Small intestine (tissue), 7 donors: ENCODE data around the gene SPATA25. TPM values are rescaled to one million over a fixed set of nuclear protein-coding genes. Genes with fewer than 3 reads are reported as not detected.

Experiments
- DNase-seq, 2 donors: peaks; one replicate each; pipeline versions ENCODE4 v3.0.0 to v3.0.0-alpha.2; 2013
- FAIRE-seq: peaks from 2 replicates; lab custom pipeline; 2012; peaks lifted over from hg19 to GRCh38; lab: Jason Lieb, UNC
- H3K27ac ChIP-seq, 3 donors: one replicate each; pipeline ENCODE4 v1.5.1; 2013; ENCODE audit warnings: low read length in 2 of 3, mild to moderate bottlenecking in 2 of 3, control low read depth in 1 of 3, inconsistent platforms in 1 of 3, low read depth in 1 of 3, moderate library complexity in 1 of 3
- H3K27me3 ChIP-seq, 3 donors: one replicate each; pipeline ENCODE4 v1.6.1; 2013; ENCODE audit warnings: low read length in 3 of 3, inconsistent platforms in 1 of 3; ENCODE audit not compliant: control insufficient read depth in 3 of 3, insufficient read depth in 3 of 3
- H3K36me3 ChIP-seq, 3 donors: one replicate each; pipeline ENCODE4 v1.6.1; 2013; ENCODE audit warnings: low read length in 3 of 3, inconsistent platforms in 1 of 3, low read depth in 1 of 3, mild to moderate bottlenecking in 1 of 3, moderate library complexity in 1 of 3; ENCODE audit not compliant: control insufficient read depth in 3 of 3, insufficient read depth in 2 of 3
- H3K4me1 ChIP-seq, 3 donors: one replicate each; pipeline ENCODE4 v1.6.1; 2013; ENCODE audit warnings: low read length in 2 of 3, inconsistent platforms in 1 of 3, low read depth in 1 of 3, mild to moderate bottlenecking in 1 of 3, moderate library complexity in 1 of 3; ENCODE audit not compliant: control insufficient read depth in 3 of 3, insufficient read depth in 2 of 3
- H3K4me3 ChIP-seq, 3 donors: one replicate each; pipeline ENCODE4 v1.5.1; 2013; ENCODE audit warnings: low read length in 3 of 3, control low read depth in 1 of 3, inconsistent platforms in 1 of 3, low read depth in 1 of 3, mild to moderate bottlenecking in 1 of 3, moderate library complexity in 1 of 3
- H3K9me3 ChIP-seq, 2 donors: one replicate each; pipeline ENCODE4 v1.6.1; 2013; ENCODE audit warnings: low read depth in 1 of 2, low read length in 1 of 2; ENCODE audit not compliant: control insufficient read depth in 2 of 2, insufficient read depth in 1 of 2
- WGBS, 3 donors: extraction: QIAGEN DNeasy Blood & Tissue Kit; methylation state at CpG; one replicate each; pipeline ENCODE4 v1.1.7; 2013; 5-methylcytosine and 5-hydroxymethylcytosine counted together
- polyA plus RNA-seq, 4 donors: library from polyadenylated mRNA; stranded (reverse) in 3 of 4; unstranded in 1 of 4; fragments of 200-250 nt in 3 of 4; fragments of 120-200 nt in 1 of 4; gene quantifications; one replicate each; pipeline versions ENCODE4 v1.2.1 to v1.2.3, GENCODE V29; 2013
- donor health status: healthy with polysubstance abuse.
- donor health status: control.
- donor health status: control.
- donor health status: Bipolar disorder and iron deficiency.
- donor health status: healthy.

Gene SPATA25
- polyA plus RNA-seq, 4 donors = 1.8 to 16.4 TPM; not detected in 2

DNA sequence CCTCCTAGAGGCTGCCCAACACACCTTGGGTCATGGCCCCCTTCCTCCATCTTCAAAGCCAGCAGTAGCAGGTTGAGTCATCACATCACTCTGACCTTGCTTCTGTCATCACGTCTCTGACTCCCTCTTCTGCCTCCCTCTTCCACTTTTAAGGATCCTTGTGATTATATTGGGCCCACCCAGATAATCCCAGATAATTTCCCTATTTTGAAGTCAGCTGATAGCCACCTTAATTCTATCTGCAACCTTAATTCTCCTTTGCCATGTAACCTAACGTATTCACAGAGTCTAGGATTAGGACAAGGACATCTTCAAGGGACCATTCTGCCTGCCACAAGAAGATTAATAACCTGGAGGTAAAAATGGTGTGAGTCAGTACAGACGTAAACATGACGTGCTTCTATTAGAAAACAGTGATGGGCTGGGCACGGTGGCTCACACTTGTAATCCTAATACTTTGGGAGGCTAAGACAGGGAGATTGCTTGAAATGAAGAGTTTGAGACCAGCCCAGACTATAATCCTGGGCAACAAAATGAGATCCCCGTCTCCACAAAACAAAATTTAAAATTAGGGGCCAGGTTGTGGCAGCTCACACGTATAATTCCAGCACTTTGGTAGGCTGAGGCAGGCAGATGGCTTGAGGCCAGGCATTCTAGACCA is 26.7 kb downstream of the SPATA25 start:
- H3K36me3 ChIP-seq = peaks cover 0 to 10% (median 0%) of the 10 kb centered on the region in 3 donors
- H3K4me1 ChIP-seq = peaks cover 2 to 23% (median 6%) of the 10 kb centered on the region in 3 donors
- FAIRE-seq = no peak
- H3K4me3 ChIP-seq = no peak overlapping the region
- no peaks in the 10 kb centered on the region for H3K27me3 ChIP-seq
- H3K27ac ChIP-seq = no peak overlapping the region
- 56 to 70% (median 64%) methylated on average over 7 of the region's 7 CpGs for WGBS, 3 donors
- DNase-seq = peak in 1 of 2 donors; percentile 20
- no peaks in the 10 kb centered on the region for H3K9me3 ChIP-seq

DNA sequence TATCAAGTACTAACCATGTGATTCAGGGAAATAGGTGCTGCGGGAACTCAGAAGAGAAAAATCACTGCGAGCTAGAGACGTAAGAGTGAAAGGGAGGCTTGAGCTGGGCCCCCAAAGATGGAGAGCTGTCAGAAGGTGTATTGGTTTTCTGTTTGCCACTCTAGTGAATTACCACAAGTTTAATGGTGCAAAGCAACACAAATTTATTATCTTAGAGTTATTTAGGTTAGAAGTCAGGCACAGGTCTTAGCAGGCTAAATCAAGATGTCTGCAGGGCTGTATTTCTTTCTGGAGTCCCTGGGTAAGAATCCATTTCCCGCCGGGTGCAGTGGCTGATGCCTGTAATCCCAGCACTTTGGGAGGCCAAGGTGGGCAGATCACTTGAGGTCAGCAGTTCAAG is 27.5 kb downstream of the SPATA25 start:
- no peak overlapping the region for H3K27ac ChIP-seq
- no peaks in the 10 kb centered on the region for H3K9me3 ChIP-seq
- FAIRE-seq (no peak), DNase-seq (no peak)
- no peaks in the 10 kb centered on the region for H3K27me3 ChIP-seq
- peaks cover 6 to 27% (median 7%) of the 10 kb centered on the region in 3 donors for H3K4me1 ChIP-seq
- no peak overlapping the region for H3K4me3 ChIP-seq
- 79 to 94% (median 94%) methylated on average over 5 of the region's 5 CpGs for WGBS, 3 donors
- peaks cover 0 to 13% (median 0%) of the 10 kb centered on the region in 3 donors for H3K36me3 ChIP-seq

DNA sequence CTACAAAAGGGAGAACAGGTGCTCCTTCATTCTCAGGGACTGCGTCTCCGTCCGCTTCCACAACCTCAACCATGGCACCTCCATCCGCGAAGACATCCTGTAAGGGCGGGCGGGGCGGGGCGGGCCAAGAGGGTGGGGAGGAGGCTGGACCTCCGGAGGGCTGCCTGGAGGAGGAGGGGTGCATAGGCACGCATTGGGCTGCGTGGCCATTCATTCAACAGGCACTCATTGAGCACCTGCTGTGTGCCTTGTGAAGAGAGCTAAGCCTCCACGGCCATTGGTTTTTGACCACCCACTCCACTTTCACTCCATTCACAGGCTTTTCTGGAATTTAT is 29.6 kb downstream of the SPATA25 start:
- no peak for FAIRE-seq
- Histone ChIP-seq H3K36me3 (peaks cover 0 to 25% (median 0%) of the 10 kb centered on the region in 3 donors), H3K4me3 (peak overlapping the region; percentile 87 to 90 (median 90)), H3K9me3 (no peaks in the 10 kb centered on the region), H3K27ac (peak overlapping the region; percentile 66 to 94 (median 82)), H3K27me3 (no peaks in the 10 kb centered on the region), H3K4me1 (peaks cover 6 to 24% (median 7%) of the 10 kb centered on the region in 3 donors)
- DNase-seq = no peak
- WGBS, 3 donors = 6 to 11% (median 11%) methylated on average over 13 of the region's 13 CpGs

DNA sequence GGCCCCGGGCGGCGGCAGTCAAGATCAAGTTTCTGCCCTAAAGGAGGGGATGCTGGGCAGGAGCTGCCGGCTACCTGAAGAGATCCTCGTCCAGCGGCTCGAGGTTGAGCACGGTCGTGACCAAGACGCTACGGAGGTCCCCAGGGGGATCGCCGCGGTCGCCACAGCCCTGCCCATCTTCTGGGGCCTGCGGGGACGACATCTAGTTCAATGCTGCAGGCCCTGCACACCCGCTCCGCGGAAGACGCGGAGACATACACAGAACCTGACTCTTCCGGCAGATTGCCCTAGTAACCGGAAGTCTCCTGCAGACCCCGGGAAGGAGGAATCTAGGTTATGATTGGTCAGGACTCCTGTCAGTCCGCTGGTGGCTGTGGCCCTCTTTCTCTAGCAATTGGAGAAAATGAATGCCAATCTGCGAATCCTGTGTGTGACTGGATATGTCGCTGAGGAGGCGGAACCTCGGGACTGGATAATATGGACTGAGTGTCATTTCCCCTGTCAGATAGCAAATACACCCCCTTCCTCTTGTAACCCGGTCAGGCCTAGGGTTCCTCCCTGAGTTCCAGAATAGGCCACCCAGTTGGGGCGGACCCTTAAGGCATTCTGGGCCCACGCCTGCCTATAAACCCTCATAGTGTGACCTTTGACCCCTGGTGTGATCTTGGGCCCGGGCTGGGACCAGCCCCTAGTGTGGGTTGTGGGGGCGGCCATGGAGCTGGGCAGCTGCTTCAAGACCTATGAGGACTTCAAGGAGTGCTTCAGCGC is 30.1 kb downstream of the SPATA25 start, which contains the start of the genes ACOT8 and ZSWIM3:
TSS of gene ACOT8 (minus strand) at position 279 of the 768 bp plus-strand sequence. CDS start at position 202, 77 bp downstream.
TSS of gene ZSWIM3 (plus strand) at position 501 of the 768 bp plus-strand sequence. CDS start at position 713, 212 bp downstream.
- 0% methylated on average over 34 to 36 of the region's 36 CpGs for WGBS, 3 donors
- Histone ChIP-seq H3K27me3 (no peaks in the 10 kb centered on the region), H3K27ac (peak within 1 kb of the TSS; percentile 66 to 94 (median 82)), H3K9me3 (no peaks in the 10 kb centered on the region), H3K4me3 (peak within 1 kb of the TSS; percentile 87 to 90 (median 90)), H3K4me1 (peaks cover 6 to 24% (median 7%) of the 10 kb centered on the region in 3 donors), H3K36me3 (peaks cover 0 to 24% (median 0%) of the 10 kb centered on the region in 3 donors)
- peak; percentile 100 for DNase-seq
- no peak for FAIRE-seq

- H3K36me3 ChIP-seq = peaks cover 2 to 44% (median 3%) of the 10 kb centered on the region in 3 donors
- H3K27ac ChIP-seq = no peak overlapping the region
- peaks cover 6 to 22% (median 7%) of the 10 kb centered on the region in 3 donors for H3K4me1 ChIP-seq
- no peaks in the 10 kb centered on the region for H3K27me3 ChIP-seq
- DNase-seq = no peak
- 64 to 83% (median 70%) methylated on average over 2 of the region's 2 CpGs for WGBS, 3 donors
- H3K9me3 ChIP-seq = no peaks in the 10 kb centered on the region
- H3K4me3 ChIP-seq = no peak overlapping the region
- FAIRE-seq = no peak
Measured at GRCh38 chr20:45853484-45853883, 33.9 kb downstream of the SPATA25 start.

- DNase-seq = no peak
- peaks cover 6 to 22% (median 7%) of the 10 kb centered on the region in 3 donors for H3K4me1 ChIP-seq
Measured at GRCh38 chr20:45852326-45852725, 35.1 kb downstream of the SPATA25 start.

DNA sequence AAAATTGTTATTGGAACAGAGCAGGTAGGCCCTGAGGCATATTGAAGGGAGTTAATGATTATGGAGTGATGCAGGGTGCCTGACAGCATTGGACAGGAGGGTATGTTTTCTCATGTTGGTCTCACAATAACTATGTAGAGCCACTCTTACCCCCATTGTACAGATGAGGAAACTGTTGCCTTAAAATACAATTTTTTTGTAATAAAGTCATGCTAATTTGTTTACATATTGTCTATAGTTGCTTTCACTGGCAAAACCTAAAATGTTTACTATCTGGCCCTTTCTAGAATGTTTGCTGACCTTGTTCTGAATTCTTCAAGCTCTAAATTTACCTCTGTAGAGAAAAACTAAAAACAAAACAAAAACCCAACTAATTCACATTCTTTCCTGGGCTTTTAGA is 35.9 kb downstream of the SPATA25 start:
- DNase-seq = no peak
- H3K4me1 ChIP-seq = peaks cover 6 to 22% (median 7%) of the 10 kb centered on the region in 3 donors
- H3K9me3 ChIP-seq = no peaks in the 10 kb centered on the region
- H3K27ac ChIP-seq = peak overlapping the region in 1 of 3 donors; percentile 61
- H3K27me3 ChIP-seq = no peaks in the 10 kb centered on the region
- FAIRE-seq = no peak
- peaks cover 3 to 61% (median 5%) of the 10 kb centered on the region in 3 donors for H3K36me3 ChIP-seq
- no peak overlapping the region for H3K4me3 ChIP-seq

More at GRCh38 chr20:45852326-45852725, 35.1 kb downstream of the SPATA25 start:
- WGBS, 3 donors = 97 to 100% (median 97%) methylated on average over 6 of the region's 6 CpGs
- Histone ChIP-seq H3K27ac (no peak overlapping the region), H3K27me3 (no peaks in the 10 kb centered on the region), H3K36me3 (peaks cover 3 to 53% (median 5%) of the 10 kb centered on the region in 3 donors), H3K4me3 (no peak overlapping the region), H3K9me3 (no peaks in the 10 kb centered on the region)
- FAIRE-seq = no peak

- DNase-seq = peak; percentile 42 to 58
- H3K4me3 ChIP-seq = no peak overlapping the region
- no peaks in the 10 kb centered on the region for H3K27me3 ChIP-seq
- no peaks in the 10 kb centered on the region for H3K9me3 ChIP-seq
- peak overlapping the region in 1 of 3 donors; percentile 61 for H3K27ac ChIP-seq
- 57 to 90% (median 64%) methylated on average over 1 of the region's 1 CpG for WGBS, 3 donors
- no peak for FAIRE-seq
- peaks cover 3 to 62% (median 5%) of the 10 kb centered on the region in 3 donors for H3K36me3 ChIP-seq
- H3K4me1 ChIP-seq = peaks cover 4 to 18% (median 6%) of the 10 kb centered on the region in 3 donors
Measured at GRCh38 chr20:45850926-45851325, 36.5 kb downstream of the SPATA25 start.
